ENCODE data around the gene OBSL1.

OBSL1 gene

GRCh38 chr2:219536425-219536824 is 34.9 kb downstream of the OBSL1 start:
- DNase-seq (ENCODE audit: low spot score), result no peak
- FAIRE-seq, result no peak

- no peak for FAIRE-seq
Measured at GRCh38 chr2:219533930-219534661, 37.2 kb downstream of the OBSL1 start.

GRCh38 chr2:219532378-219532649 is 39.0 kb downstream of the OBSL1 start:
- DNase-seq (ENCODE audit: low spot score), result no peak
- no peak for FAIRE-seq

More at GRCh38 chr2:219533930-219534661, 37.2 kb downstream of the OBSL1 start:
- DNase-seq (ENCODE audit: low spot score), result no peak

GRCh38 chr2:219531639-219532377 is 39.5 kb downstream of the OBSL1 start:
- DNase-seq (ENCODE audit: low spot score) (no peak), FAIRE-seq (no peak)

GRCh38 chr2:219530048-219530963 is 41.0 kb downstream of the OBSL1 start:
- peak; percentile 70 for DNase-seq (ENCODE audit: low spot score)
- FAIRE-seq, result no peak

- DNase-seq (ENCODE audit: low spot score) (no peak), FAIRE-seq (no peak)
Measured at GRCh38 chr2:219527472-219527871, 43.9 kb downstream of the OBSL1 start.

- no peak for FAIRE-seq
Measured at GRCh38 chr2:219527076-219527394, 44.3 kb downstream of the OBSL1 start.

GRCh38 chr2:219526320-219527075 is 44.8 kb downstream of the OBSL1 start:
- DNase-seq (ENCODE audit: low spot score) (no peak), FAIRE-seq (no peak)

More at GRCh38 chr2:219527076-219527394, 44.3 kb downstream of the OBSL1 start:
- no peak for DNase-seq (ENCODE audit: low spot score)

- DNase-seq (ENCODE audit: low spot score), result no peak
- FAIRE-seq, result no peak
Measured at GRCh38 chr2:219525533-219526232, 45.7 kb downstream of the OBSL1 start.

- DNase-seq (ENCODE audit: low spot score) (no peak), FAIRE-seq (no peak)
Measured at GRCh38 chr2:219524817-219525216, 46.5 kb downstream of the OBSL1 start.

- FAIRE-seq (no peak), DNase-seq (ENCODE audit: low spot score) (no peak)
Measured at GRCh38 chr2:219523031-219523671, 48.2 kb downstream of the OBSL1 start.

GRCh38 chr2:219522111-219523030 is 49.0 kb downstream of the OBSL1 start:
- DNase-seq (ENCODE audit: low spot score) (peak; percentile 43), FAIRE-seq (no peak)

- DNase-seq (ENCODE audit: low spot score) (peak; percentile 24), FAIRE-seq (no peak)
Measured at GRCh38 chr2:219521066-219521880, 50.1 kb downstream of the OBSL1 start.

- no peak for FAIRE-seq
- DNase-seq (ENCODE audit: low spot score), result no peak
Measured at GRCh38 chr2:219520079-219520478, 51.3 kb downstream of the OBSL1 start.

GRCh38 chr2:219519526-219519916 is 51.8 kb downstream of the OBSL1 start:
- FAIRE-seq (no peak), DNase-seq (ENCODE audit: low spot score) (no peak)

GRCh38 chr2:219517954-219518778 is 53.2 kb downstream of the OBSL1 start:
- FAIRE-seq (no peak), DNase-seq (ENCODE audit: low spot score) (no peak)

- FAIRE-seq, result no peak
Measured at GRCh38 chr2:219516888-219517287, 54.5 kb downstream of the OBSL1 start.

More at GRCh38 chr2:219516888-219517287, 54.5 kb downstream of the OBSL1 start:
- no peak for DNase-seq (ENCODE audit: low spot score)
